ENCODE results near the gene FAM187B.
"Not testable (repeated sequence)": the region's sequence is repeated elsewhere in the genome, so short reads cannot be mapped to it uniquely, and the experiment has no call there.

FAM187B gene

GRCh38 chr19:35236638-35237400 is 8.3 kb upstream of the FAM187B start:
- no peak for DNase-seq (ENCODE audit: low spot score)
- no peak for FAIRE-seq

DNA sequence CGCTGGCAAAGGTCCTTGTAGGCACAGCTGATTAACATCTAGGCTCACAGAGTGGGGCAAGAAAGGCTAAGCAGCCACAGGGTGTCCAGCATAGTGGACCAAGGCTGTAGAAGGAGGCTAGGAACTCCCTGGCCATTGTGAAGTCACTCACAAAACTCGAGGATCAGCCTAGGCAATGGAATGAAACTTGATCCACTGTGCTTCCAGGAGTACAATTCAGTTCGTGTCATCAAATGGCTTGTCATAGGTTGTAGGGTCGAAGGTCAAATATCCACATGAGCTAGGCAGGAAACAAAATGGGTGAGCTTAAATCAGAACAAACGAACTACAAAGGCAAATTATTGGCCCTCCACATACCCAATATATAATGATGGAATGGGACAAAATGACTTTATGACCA is 4.4 kb upstream of the FAM187B start:
- FAIRE-seq: no peak
- DNase-seq (ENCODE audit: low spot score): no peak

DNA sequence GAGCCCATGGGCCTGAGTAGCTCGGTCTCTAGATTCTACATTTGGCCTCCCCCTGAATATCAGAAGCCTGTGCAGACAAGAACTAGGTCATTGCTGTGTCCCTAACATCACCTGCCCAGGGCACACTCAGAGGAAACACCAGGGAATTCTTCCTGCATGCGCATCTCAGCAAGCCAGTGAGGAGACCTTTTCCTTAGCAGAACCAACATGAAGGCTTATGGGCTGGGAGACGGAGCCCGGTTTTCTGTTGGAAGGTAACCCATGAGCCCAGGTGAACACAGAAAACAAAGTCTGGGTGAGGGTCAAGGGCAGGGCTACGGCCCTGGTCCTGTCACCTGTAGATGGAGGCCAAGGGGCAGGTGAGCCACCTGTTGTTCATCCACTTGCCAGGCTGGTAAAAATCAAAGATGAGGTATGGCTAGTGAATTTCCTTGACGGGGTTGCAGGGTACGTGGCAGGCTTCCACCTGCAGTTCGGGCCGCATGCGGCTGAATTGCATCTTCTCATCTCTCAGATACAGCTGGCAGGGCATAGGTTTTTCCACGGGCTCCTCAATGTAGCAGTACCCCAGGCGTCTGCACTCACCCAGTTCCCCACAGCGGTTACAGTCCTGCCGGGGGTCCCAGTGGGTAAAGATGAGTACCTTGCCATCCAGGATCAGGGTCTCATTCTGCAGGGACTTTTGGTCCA is 3.6 kb upstream of the FAM187B start:
- FAIRE-seq: no peak
- no peak for DNase-seq (ENCODE audit: low spot score)

- no peak for FAIRE-seq
- DNase-seq (ENCODE audit: low spot score): no peak
These were observed 1.1 kb upstream of the FAM187B start for GRCh38 chr19:35229601-35230000.

- DNase-seq (ENCODE audit: low spot score) (no peak), FAIRE-seq (no peak)
These were observed 1.8 kb downstream of the FAM187B start for GRCh38 chr19:35226748-35227147.

DNA sequence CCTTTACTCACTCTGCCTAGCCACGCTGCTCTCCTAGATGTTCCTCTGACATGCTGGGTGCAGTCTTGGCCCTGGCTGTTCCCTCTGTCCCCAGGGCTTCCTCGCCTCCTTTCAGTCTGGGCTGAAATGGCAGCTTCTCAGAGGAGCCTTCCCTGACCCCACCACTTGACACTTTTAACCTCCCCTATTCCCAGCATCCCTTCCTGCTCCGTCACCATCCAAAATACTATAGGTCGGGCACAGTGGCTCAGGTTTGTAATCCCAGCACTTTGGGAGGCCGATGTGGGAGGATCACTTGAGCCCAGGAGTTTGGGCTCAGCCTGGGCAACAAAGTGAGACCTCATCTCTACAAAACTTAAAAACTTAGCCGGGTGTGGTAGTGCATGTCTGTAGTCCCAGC is 2.6 kb downstream of the FAM187B start:
- no peak for DNase-seq (ENCODE audit: low spot score)
- no peak for FAIRE-seq

- FAIRE-seq: no peak
- DNase-seq (ENCODE audit: low spot score): no peak
These were observed 3.6 kb downstream of the FAM187B start for GRCh38 chr19:35224681-35225571.

DNA sequence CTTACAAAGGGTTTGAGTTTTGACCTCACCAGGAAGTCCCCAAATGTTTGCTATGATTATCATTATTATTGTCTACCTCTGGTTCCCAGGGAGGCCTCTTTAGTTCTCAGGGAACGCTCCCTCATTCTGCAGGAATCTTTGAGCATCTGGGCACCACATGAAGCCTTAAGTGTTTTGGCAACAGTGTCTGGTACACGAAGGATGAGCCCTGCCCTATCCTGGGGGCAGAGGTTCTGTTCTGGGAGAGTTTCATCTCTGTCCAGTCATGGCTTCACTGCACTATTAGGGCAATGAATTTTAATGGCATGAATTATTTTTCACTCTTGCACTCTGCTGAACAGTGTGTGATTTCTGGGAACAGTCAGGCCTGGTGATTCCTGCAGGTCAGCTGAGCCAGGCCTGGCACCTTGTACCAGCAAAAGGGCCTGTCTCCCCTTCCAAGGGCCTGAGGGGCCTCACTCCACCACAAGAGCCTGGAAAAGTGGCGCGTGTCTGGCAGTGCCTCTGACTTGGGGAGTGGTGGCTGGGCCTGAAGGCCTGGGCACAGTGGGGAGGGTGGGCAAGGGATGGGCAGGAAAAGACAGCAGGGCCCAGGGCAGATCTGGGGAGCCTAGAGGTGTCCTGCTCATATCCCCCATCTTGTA is 4.6 kb downstream of the FAM187B start:
- FAIRE-seq (no peak), DNase-seq (ENCODE audit: low spot score) (no peak)

DNA sequence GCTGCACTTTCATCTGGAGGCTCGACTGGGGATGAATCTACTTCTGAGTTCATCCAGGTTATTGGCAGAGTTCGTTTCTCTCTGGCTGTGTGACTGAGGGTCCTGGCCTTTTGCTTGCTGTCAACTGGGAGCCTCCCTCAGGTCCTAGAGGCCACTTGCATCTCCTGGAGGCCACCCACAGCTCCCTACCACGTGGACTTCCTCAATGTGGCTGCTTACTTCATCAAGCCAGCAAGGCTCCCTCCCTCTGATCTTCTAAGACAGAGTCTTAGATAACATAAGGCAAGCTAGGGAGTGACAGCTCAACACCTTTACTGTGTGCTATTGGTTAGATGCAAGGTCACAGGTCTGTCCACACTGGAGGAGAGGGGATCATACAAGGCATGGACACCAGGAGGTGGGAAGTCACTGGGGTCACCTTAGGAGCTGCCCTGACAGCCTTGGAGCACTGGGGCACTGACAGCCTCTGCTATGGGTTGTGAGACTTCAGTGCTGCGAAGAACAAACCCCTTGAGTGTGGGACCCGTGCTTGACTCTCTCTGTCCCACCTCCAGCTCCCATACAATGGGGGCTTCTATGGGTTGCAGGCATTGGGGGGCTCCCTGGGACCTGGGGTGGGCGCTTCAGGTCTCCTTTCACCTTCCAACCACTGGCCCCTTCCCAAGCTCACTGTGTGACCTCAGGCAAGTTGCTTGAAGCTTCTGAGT is 5.3 kb downstream of the FAM187B start:
- FAIRE-seq: no peak

GRCh38 chr19:35222373-35223015 is 6.0 kb downstream of the FAM187B start:
- DNase-seq (ENCODE audit: low spot score) (no peak), FAIRE-seq (no peak)

More for the DNA sequence above, 5.3 kb downstream of the FAM187B start:
- DNase-seq (ENCODE audit: low spot score): no peak

DNA sequence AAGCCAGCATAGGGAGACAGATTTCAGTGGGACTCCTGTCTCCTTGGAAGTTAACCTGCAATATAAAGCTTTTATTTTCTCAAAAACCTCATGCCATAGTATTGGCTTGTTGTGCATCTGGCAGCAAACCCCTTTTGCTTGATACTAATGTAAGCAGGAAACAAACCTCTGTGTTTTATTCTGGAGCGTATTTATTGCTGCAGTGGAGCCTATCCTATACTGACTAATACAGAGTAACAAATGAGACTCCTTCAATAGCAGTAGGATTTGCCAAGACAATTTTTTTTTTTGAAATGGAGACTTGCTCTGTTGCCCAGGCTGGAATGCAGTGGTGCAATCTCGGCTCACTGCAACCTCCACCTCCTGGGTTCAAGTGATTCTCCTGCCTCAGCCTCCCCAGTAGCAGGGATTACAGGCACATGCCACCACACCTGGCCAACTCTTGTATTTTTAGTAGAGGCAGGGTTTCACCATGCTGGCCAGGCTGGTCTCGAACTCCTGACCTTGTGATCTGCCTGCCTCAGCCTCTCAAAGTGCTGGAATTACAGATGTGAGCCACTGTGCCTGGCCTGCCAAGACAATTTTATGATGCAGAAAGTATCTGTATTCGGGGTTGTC is 7.5 kb downstream of the FAM187B start:
- not testable (repeated sequence) for DNase-seq (ENCODE audit: low spot score); FAIRE-seq

- no peak for FAIRE-seq
- DNase-seq (ENCODE audit: low spot score): no peak
These were observed 8.1 kb downstream of the FAM187B start for GRCh38 chr19:35220315-35220921.

GRCh38 chr19:35219008-35219407 is 9.5 kb downstream of the FAM187B start:
- FAIRE-seq (no peak), DNase-seq (ENCODE audit: low spot score) (no peak)

- no peak for FAIRE-seq
- no peak for DNase-seq (ENCODE audit: low spot score)
These were observed 10.9 kb downstream of the FAM187B start for GRCh38 chr19:35217649-35217990.

DNA sequence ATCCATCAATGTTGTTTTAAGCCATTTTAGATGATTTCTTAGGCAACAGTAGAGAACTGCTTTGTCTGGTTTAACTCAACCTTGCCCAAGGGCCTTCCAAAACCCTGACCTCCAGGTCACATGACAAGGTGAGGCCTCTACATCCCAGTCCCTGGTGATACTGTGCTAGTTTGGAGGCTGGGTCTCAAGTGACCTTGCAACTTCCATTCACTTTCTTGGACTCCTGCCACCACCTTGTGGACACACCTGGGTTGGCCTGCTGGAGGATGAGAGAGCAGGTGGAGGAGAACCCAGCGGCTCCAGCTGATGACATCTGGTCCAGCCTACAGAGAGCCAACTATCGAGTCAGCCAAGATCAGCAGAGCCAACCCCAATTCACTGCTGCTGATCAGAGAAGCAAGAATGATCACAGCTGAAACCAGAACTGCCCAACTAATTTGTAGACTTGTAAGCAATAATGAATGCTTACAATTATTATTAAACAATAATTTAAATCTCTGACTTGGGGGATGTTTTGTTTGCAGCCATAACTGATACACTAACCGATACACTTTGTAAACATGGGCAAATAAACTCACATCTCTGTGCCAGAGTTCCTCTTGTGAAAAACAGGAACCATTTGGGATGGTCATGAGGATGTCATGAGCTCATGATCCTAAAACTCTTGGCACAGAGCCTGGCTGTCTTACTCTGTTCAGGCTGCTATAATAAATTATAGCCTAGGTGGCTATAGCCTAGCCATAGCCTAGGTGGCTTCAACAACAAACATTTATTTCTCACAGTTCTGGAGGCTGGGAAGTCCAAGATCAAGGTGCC is 11.5 kb downstream of the FAM187B start:
- FAIRE-seq (no peak), DNase-seq (ENCODE audit: low spot score) (no peak)

DNA sequence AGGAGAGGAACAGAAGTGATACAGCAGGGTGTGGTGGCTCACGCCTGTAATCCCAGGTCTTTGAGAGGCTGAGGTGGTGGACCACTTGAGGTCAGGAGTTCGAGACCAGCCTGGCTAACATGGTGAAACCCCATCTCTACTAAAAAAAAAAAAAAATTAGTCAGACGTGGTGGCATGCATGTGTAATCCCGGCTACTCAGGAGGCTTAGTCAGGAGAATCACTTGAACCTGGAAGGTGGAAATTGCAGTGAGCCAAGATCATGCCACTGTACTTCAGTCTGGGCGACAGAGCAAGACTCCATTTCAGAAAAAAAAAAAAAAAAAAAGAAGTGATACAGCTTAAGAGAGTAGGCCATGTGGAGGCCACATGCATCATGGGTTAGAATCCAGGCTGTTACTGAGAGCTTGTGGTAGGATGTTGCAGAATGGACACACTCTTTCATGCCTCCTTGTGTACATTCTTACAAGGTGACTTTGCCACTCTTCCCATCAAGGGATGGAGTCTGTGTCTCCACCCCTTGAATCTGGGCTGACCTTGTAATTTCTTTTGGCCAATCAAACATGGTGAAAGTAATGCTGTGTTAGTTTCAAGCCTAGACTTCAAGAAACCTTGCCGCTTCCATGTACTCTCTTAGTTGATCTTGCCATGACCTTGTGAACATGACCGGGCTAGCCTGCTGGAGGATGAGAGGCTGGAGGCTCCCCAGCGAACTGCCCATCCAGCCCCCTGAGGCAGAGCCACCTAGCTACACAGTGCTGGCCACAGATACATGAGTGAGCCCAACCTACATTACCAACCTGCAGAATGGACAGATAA is 12.3 kb downstream of the FAM187B start:
- no peak for FAIRE-seq

DNA sequence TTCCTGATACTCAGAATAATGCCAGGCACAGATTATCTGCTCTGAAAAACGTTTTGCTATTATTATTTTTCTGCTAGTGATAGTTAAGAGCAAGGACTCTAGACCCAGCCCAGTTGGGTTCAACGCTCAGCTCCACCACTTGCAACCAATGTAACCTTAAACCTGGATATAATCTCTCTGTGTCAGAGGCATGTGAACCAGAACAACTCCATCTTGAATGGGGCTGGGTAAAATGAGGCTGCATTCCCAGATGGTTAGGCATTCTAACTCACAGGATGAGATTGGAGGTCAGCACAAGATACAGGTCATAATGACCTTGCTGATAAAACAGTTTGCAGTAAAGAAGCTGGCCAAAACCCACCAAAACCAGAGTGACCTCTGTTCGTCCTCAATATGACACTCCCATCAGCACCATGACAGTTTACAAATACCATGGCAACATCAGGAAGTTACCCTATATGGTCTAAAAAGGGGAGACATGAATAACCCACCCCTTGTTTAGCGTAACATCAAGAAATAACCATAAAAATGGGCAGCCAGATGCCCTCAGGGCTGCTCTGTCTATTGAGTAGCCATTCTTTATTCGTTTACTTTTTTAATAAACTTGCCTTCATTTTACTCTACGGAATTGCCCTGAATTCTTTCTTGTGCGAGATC is 13.6 kb downstream of the FAM187B start:
- DNase-seq (ENCODE audit: low spot score): no peak
- FAIRE-seq: no peak

More for the DNA sequence above, 12.3 kb downstream of the FAM187B start:
- no peak for DNase-seq (ENCODE audit: low spot score)

Data from urothelium cell line (cell line).